HG02885 (cell line): ENCODE results near the gene NBL1.

ENCODE experiments used
- ATAC-seq: cut with Tn5 transposase; IDR thresholded peaks from one replicate; pipeline ENCODE4 v1.9.1; 2021; ENCODE audit warnings: mild to moderate bottlenecking; ENCODE audit not compliant: unreplicated experiment, poor library complexity

The NBL1 gene

DNA sequence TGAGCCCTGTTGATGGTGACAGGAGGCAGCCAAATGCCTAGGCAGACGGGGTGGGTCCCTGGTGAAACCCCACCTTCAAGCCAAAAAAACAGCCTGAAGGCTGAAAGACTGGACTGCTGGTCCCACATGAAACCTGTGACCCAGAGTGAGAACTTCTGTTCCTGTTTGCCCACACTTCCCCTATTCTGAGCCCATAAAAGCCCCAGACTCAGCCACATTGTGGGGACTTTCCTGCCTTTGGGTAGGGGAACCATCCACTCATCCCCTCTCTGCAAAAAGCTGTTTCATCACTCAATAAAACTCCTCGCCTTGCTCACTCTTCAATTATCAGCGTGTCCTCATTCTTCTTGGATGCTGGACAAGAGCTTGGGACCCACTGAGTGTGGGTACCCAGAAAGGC is 45.7 kb downstream of the NBL1 start:
- no peak for ATAC-seq

DNA sequence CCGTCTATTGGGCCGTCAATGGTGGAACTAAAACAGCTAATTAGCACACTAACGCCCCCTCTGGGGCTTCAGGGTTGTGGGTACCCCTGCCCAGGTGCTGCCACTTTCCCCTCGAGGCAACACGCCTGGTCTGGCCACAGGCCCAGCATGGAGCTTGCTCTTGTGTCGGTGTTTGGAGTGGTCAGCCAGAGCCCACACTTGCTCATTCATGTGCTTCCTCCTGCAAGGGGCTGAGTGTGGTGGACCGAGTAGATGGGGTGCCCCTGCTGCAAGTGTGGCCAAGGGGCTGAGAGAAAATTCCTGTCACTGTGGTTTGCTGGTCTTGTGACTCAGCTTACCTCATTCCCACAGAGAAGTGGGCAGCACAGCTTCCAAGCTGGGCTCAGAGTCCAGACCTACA is 46.2 kb downstream of the NBL1 start:
- no peak for ATAC-seq

DNA sequence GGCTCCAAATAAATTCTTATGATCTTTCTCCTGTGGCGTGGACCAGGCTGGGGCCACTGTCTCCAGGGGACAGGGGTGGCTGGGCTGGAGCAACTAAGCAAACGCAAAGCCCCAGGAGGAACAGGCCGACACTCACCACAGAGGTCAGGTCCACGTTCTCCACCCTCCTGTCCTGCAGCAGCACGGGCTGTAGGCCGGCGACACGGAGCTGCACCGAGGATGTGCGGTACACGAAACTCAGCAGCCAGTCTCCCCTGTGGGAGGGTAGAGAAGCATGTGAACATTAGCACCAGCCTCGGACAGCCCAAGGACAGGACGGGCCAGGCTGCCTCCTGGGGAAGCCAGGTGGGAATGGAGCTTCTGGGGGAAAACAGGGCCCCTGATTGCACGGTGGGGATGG is 50.2 kb downstream of the NBL1 start:
- no peak for ATAC-seq

DNA sequence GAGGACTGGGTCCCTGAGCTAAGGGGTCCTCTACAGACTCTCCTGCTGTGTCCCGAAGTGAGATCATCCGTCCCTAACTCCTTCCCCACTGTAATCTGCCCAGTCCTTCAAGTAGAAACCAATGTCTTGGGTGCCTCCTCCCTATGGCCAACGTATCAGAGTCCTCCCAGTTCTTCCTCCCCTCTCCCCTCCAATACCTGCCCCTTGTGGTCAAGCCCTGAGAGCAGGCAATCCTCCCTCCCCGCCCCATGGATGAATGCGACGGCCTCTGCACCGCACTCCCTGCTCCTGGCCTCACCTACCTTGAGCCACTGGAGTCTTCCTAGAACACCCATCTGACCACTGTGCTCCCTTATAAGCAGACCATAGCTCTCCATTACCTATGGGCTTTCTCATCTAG is 51.7 kb downstream of the NBL1 start:
- no peak for ATAC-seq

DNA sequence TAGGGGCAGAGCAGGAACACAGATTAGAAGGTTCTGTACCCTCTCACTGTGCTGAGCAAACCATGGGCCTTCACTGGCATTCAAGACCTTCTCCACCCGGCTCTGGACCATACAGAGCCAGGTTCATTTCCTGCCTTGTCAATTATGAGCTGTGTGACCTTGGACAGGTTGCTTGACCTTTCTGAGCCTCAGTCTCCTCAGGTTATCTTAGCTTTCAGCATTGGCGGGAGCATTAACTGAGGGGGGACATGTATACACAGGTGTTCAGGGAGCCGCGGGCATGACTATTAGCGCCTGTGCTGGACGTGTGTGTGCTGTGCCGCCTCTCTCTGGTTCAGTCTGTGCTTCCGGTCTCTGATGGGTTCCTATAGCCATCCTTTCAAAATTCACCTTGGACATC is 52.7 kb downstream of the NBL1 start:
- no peak for ATAC-seq

DNA sequence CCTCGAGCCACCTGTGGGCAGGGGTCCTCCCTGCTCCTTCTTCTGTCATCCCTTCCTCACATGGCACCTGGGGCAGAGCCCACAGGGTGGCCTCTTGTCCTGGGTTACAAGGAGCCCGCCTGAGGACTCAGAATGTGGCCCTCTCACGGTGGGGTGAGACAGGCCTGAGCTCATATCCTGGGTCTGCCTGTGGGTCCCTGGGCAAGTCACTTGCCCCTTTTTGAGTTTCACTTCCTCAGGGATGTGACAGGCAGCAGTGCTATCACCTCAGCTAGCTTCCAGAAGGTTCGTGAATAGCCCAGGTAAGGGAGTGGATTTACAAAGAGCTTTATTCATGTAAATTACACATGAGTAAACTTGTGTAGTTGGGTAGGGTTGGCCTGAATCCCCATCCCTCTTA is 54.1 kb downstream of the NBL1 start:
- ATAC-seq, result no peak

DNA sequence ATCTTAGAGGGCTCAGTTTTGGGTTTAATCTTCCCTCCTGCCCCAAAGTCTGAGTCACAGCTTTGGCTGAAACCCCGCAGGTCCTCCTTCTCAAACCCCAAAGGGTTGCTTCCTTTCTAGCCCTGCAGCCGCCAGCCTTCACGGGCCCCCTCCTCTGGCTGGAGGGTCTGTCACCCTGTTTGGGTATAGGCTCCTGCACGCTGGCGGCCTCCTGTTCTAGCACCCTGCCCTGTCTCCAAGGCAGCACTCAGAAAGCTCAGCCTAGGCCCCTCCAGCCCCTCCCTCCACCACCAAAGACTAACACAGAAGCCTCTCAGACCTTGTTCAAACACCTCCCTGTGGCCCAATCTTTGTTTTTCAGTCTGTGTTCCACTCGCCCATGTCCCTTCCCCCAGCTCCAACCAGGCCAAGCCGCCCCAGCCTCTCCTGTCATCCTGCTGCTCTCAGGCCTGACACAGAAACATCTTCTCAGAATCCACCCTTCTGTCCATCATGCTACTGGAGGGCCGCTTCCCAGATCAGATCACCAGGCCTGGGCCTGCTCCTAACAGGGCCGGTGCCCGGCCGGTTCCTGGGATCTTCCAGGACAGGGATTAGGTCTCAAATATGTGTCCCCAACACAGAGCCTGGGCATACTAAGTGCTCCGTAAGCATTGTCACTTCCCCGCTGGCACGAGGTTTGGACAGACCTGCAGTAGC is 56.1 kb downstream of the NBL1 start:
- ATAC-seq, result no peak

DNA sequence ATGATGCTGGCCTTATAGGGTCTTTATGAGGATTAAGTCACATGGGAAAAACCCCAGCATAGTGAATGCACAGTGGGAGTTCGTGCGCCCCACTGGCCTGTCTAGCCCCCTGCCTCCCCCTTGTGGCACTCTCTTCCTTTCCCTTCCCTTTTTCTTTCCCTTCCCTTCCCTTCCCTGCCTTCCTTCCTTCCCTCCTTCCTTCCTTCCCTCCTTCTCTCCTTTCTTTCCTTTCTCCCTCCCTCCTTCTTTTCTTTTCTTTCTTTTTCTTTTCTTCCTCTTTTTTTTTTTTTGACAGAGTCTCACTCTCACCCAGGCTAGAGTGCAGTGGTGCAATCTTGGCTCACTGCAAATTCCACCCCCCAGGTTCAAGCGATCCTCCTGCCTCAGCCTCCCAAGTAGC is 59.2 kb downstream of the NBL1 start:
- no peak for ATAC-seq

DNA sequence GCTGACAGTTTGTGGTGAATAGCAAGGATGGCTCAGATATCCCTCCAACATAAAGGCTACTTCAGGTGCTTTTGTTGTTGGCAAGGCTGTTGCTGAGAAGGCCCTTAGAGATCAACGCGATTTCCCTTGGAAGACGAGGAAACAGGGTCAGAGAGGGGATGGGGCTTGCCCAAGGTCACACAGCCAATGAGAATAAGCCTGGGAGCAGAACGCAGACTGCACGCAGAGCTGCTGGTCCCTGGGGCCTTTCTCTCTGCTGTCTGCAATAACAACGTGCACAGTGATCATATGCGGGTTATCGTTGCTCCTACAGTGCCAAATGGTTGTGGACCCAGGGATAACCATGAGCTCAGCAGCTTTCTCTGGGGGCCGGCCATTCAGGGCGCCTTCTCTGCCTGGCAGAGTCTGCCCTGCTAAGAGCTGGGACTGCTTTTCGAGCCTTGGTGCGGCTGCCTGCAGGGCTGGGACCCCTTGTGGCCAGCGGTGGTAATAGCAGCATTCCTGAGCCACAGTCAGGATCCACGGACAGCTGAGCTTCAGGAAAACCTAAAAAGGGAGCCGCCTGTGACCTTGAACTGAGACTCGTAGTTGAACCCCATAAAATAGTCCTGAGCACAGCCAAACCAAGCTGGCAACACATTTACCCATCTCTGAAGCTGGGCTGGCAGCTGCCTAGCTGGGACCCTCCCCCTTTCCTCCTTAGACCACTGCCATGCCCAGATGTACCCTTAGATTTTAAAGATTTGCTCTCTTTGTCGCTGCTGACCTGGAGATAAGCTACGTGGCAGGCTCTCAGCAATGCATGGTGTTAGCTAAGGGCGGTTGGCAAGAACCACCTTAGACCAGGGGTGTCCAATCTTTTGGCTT is 60.4 kb downstream of the NBL1 start:
- ATAC-seq, result no peak

DNA sequence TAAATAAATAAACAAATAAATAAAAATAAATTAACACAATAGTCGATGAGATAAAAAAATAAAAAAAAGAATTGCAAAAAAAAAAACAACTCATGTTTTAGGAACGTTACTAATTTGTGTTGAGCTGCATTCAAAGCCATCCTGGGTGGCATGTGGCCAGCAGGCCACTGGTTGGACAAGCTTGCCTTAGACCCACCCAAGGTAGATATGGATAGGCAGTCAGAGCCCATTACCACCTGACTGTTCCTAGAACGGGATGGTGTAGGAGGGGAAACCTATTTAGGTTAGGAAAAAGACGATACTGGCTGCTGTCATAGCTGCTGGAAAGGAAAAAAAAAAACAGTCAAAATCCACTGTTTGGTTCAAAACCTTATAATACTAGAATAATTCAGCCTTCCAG is 61.4 kb downstream of the NBL1 start:
- no peak for ATAC-seq

DNA sequence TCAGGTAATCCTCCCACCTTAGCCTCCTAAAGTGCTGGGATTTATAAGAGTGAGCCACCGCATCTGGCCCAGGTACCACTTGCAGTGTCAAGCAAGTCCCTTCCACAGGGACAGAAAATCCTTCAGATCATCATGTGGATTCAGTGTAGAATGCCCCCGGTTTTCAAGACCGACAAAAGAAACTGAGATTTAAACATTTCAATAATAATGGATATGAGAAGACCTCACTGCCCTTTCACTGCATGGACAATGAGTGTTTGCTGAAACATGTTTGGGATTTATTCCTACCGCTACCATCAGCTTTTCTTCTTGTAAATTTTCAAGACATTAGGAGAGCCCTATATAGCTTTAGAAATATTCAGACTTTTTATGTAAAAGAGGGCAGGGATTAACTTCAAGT is 62.0 kb downstream of the NBL1 start:
- ATAC-seq, result no peak
